GM12878 (cell line): ENCODE results near the gene COQ10B. TPM values are rescaled to one million over a fixed set of nuclear protein-coding genes. Genes with fewer than 3 reads are reported as not detected.

ENCODE experiments used
- ATAC-seq: fragments of 200-7000 bp; cut with Tn5 transposase; 3 replicates; pipeline ENCODE4 v1.9.1; 2020; ENCODE audit warnings: mild to moderate bottlenecking, moderate library complexity
- BruUV-seq: library from RNA; stranded (reverse); fragments of 400-500 nt; replicated peaks from 2 replicates; lab custom pipeline; 2021; lab: Mats Ljungman, UMichigan
- CTCF ChIA-PET: fragments of 300-600 bp; sonication (Branson Sonifier 250); formaldehyde crosslinking; extraction: SDS; loops from one replicate; lab custom pipeline; 2021; ENCODE audit warnings: inconsistent platforms; lab: Yijun Ruan, JAX
- POLR2A ChIA-PET: fragments of 350-600 bp; formaldehyde crosslinking; extraction: SDS; loops from one replicate; lab custom pipeline; 2021; ENCODE audit warnings: inconsistent platforms; lab: Charles Lee
- RAD21 ChIA-PET: fragments of 300-600 bp; sonication (Branson Sonifier 250); formaldehyde crosslinking; loops from one replicate; lab custom pipeline; 2023; ENCODE audit warnings: antibody characterized with exemption; ENCODE audit not compliant: unreplicated experiment; lab: Charles Lee
- SMC1A ChIA-PET: fragments of 300-600 bp; sonication (Branson Sonifier 250); formaldehyde crosslinking; loops from one replicate; lab custom pipeline; 2023; ENCODE audit not compliant: unreplicated experiment, uncharacterized antibody; lab: Charles Lee
- DNase-seq: peaks from one replicate; pipeline ENCODE4 v3.0.0-alpha.2; 2011; ENCODE audit warnings: low read depth, low spot score
- FAIRE-seq: peaks from 3 replicates; lab custom pipeline; 2011; peaks lifted over from hg19 to GRCh38; lab: Jason Lieb, UNC
- H2AFZ ChIP-seq: 2 replicates; pipeline ENCODE4 v1.6.0; 2011; ENCODE audit warnings: low read depth, low read length, control low read depth; ENCODE audit not compliant: control insufficient read depth
- H3K27ac ChIP-seq: 2 replicates; pipeline ENCODE4 v1.5.1; 2011; ENCODE audit warnings: control low read depth; ENCODE audit not compliant: control insufficient read depth, insufficient read depth
- H3K27me3 ChIP-seq, 2 experiments: replicated peaks in 1 of 2; 2 replicates each; pipeline versions ENCODE4 v1.6.0 to v1.6.1; 2011; ENCODE audit warnings: low read length in 1 of 2; ENCODE audit not compliant: control insufficient read depth in 2 of 2, insufficient read depth in 2 of 2
- H3K36me3 ChIP-seq, 2 experiments: 2 replicates each; pipeline ENCODE4 v1.5.1; 2011; ENCODE audit warnings: low read length in 1 of 2; ENCODE audit not compliant: control insufficient read depth in 2 of 2, insufficient read depth in 2 of 2
- H3K4me1 ChIP-seq: 2 replicates; pipeline ENCODE4 v1.6.1; 2011; ENCODE audit warnings: mild to moderate bottlenecking, low read length, moderate library complexity, mixed read lengths; ENCODE audit not compliant: control insufficient read depth, insufficient read depth
- H3K4me2 ChIP-seq: 2 replicates; pipeline ENCODE4 v1.6.0; 2011; ENCODE audit warnings: control low read depth; ENCODE audit not compliant: control insufficient read depth, insufficient read depth
- H3K4me3 ChIP-seq: fragments of 200-600 bp; sonication (generic); 2 replicates; pipeline ENCODE4 v1.5.1; 2016
- H3K79me2 ChIP-seq: 2 replicates; pipeline ENCODE4 v1.6.0; 2011; ENCODE audit warnings: low read length; ENCODE audit not compliant: control insufficient read depth, insufficient read depth
- H3K9ac ChIP-seq: 2 replicates; pipeline ENCODE4 v1.8.0; 2011; ENCODE audit warnings: low read length, control low read depth, mixed read lengths; ENCODE audit not compliant: control insufficient read depth, insufficient read depth
- H3K9me3 ChIP-seq: replicated peaks from 3 replicates; pipeline ENCODE4 v1.5.1; 2011; ENCODE audit warnings: mild to moderate bottlenecking, low read length; ENCODE audit not compliant: control insufficient read depth, insufficient read depth
- H4K20me1 ChIP-seq: 2 replicates; pipeline ENCODE4 v1.6.0; 2011; ENCODE audit not compliant: control insufficient read depth, insufficient read depth
- CBX3 ChIP-seq: fragments of 200-600 bp; sonication (generic); IDR thresholded peaks from 2 replicates; pipeline ENCODE4 v1.6.1; 2016; ENCODE audit warnings: low read depth, borderline replicate concordance
- CREM ChIP-seq: IDR thresholded peaks from 2 replicates; pipeline ENCODE4 v1.6.1; 2014; ENCODE audit warnings: antibody characterized with exemption, low read depth
- ESRRA ChIP-seq: IDR thresholded peaks from 2 replicates; pipeline ENCODE4 v1.6.1; 2012; ENCODE audit warnings: mild to moderate bottlenecking, low read length, improper control_type of control experiment
- MEF2A ChIP-seq: IDR thresholded peaks from 2 replicates; pipeline ENCODE4 v1.6.1; 2011; ENCODE audit warnings: low read depth, mild to moderate bottlenecking, low read length, moderate library complexity; ENCODE audit not compliant: insufficient read depth
- NFYB ChIP-seq: IDR thresholded peaks from 2 replicates; pipeline ENCODE4 v1.6.1; 2011; ENCODE audit warnings: low read depth, mild to moderate bottlenecking, low read length, improper control_type of control experiment, moderate library complexity; ENCODE audit not compliant: insufficient read depth
- RB1 ChIP-seq: fragments of 450-650 bp; formaldehyde crosslinking; IDR thresholded peaks from 2 replicates; pipeline ENCODE4 v1.6.1; 2017; ENCODE audit warnings: mild to moderate bottlenecking, borderline replicate concordance
- RUNX3 ChIP-seq: IDR thresholded peaks from 2 replicates; pipeline ENCODE4 v1.6.1; 2012; ENCODE audit warnings: low read length, inconsistent platforms
- ZBTB4 ChIP-seq: fragments of 450-650 bp; formaldehyde crosslinking; IDR thresholded peaks from 2 replicates; pipeline ENCODE4 v1.4.0; 2022; ENCODE audit warnings: mild to moderate bottlenecking, moderate library complexity
- whole genome bisulfite sequencing: methylation state at CpG from one replicate; pipeline ENCODE4 v1.1.6; 2016; ENCODE audit warnings: low lambda C conversion rate; ENCODE audit not compliant: insufficient replicate concordance, insufficient coverage; ENCODE audit errors: missing lambda C conversion rate; 5-methylcytosine and 5-hydroxymethylcytosine counted together
- in situ Hi-C: fragments of 300-500 bp; cut with MboI; formaldehyde crosslinking; loops from 9 replicates; pipeline ENCODE4 v1.14.3; 2018; ENCODE audit warnings: mixed read lengths
- intact Hi-C: fragments of 100-400 bp; cut with micrococcal nuclease; formaldehyde crosslinking; loops from one replicate; pipeline ENCODE4 v1.14.2; 2022; ENCODE audit not compliant: unreplicated experiment
- polyA plus RNA-seq, 11 experiments: library from polyadenylated mRNA; depleted of rRNA in 4 of 11; unstranded in 6 of 11; stranded (reverse) in 5 of 11; fragments of >200 nt; fragmentation: Nextera tagmentation in 4 of 11; fragmentation: Illumina TruSeq in 1 of 11; extraction: Ambion mirVana in 4 of 11; extraction: Trizol in 1 of 11; gene quantifications; 1 replicate in 1 of 11; 2 replicates in 10 of 11; pipeline versions ENCODE4 v1.2.1 to v1.2.3, GENCODE V29; 2011 to 2016; ENCODE audit warnings: inconsistent platforms in 2 of 11, missing spikeins in 2 of 11, low read depth in 1 of 11
- total RNA-seq, 4 experiments: library from RNA; depleted of rRNA in 3 of 4; stranded (reverse); fragments of >200 nt in 3 of 4; fragmentation: Illumina TruSeq in 1 of 4; extraction: Trizol in 1 of 4; gene quantifications; 2 replicates each; pipeline versions ENCODE4 v1.2.1 to v1.2.3, GENCODE V29; 2013 to 2021
- TF ChIP-seq, protein P1 (sequence below): IDR thresholded peaks from 2 replicates; pipeline ENCODE4 v1.6.1; 2011; ENCODE audit warnings: mild to moderate bottlenecking, low read depth, low read length, moderate library complexity; ENCODE audit not compliant: insufficient replicate concordance

The COQ10B gene
- total and polyA plus RNA-seq, 10 of the 15 experiments (the other 5 are each of a cell fraction or from before 2014, with no cell fraction given), result 3.6 to 23.2 (median 13.2) TPM

- H4K20me1 ChIP-seq, result no peaks in the 10 kb centered on the region
- no peak overlapping the region for H2AFZ ChIP-seq
- H3K4me1 ChIP-seq, result no peaks in the 10 kb centered on the region
- H3K79me2 ChIP-seq, result no peaks in the 10 kb centered on the region
- H3K27me3 ChIP-seq, result no peaks in the 10 kb centered on the region
- BruUV-seq, result no TSS peak
- ChIA-PET CTCF (interaction anchor here (1.2 kb wide), 1 partner anchor 670 kb away, joined by 4 read pairs; no protein-coding TSS in a partner anchor), SMC1A (interaction anchor here (1.6 kb wide), 1 partner anchor 10 kb away, joined by 5 read pairs; the partner anchor contains the start of gene SF3B1), POLR2A (interaction anchor here (1.2 kb wide), 1 partner anchor 9 kb away, joined by 8 read pairs; no protein-coding TSS in a partner anchor), RAD21 (no interaction called here)
- H3K9ac ChIP-seq, result no peak overlapping the region
- no peaks in the 10 kb centered on the region for H3K36me3 ChIP-seq
- WGBS, result 43% methylated on average over 1 of the region's 1 CpG
- TF ChIP-seq CBX3, result no peak
- no peak for TF ChIP-seq NFYB
- TF ChIP-seq, protein P1, sequence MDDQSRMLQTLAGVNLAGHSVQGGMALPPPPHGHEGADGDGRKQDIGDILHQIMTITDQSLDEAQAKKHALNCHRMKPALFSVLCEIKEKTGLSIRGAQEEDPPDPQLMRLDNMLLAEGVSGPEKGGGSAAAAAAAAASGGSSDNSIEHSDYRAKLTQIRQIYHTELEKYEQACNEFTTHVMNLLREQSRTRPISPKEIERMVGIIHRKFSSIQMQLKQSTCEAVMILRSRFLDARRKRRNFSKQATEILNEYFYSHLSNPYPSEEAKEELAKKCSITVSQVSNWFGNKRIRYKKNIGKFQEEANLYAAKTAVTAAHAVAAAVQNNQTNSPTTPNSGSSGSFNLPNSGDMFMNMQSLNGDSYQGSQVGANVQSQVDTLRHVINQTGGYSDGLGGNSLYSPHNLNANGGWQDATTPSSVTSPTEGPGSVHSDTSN, result no peak
- no peak for TF ChIP-seq CREM
- no peaks in the 10 kb centered on the region; the same call in 2 of the 3 replicates for H3K9me3 ChIP-seq
- intact Hi-C loops (no loop called here), in situ Hi-C loops (no loop called here)
- no peak overlapping the region for H3K4me3 ChIP-seq
- no peak for DNase-seq
- FAIRE-seq, result no peak
- no peak overlapping the region for H3K4me2 ChIP-seq
- ATAC-seq, result no peak
- H3K27ac ChIP-seq, result no peak overlapping the region
Measured at GRCh38 chr2:197445746-197446145, 7.6 kb upstream of the COQ10B start.

- no TSS peak for BruUV-seq
- RAD21 ChIA-PET, result no interaction called here
- Histone ChIP-seq H3K79me2 (no peaks in the 10 kb centered on the region), H2AFZ (no peak overlapping the region), H3K9me3 (no peaks in the 10 kb centered on the region; the same call in 2 of the 3 replicates), H3K27ac (no peak overlapping the region), H3K4me2 (no peak overlapping the region), H3K4me1 (no peaks in the 10 kb centered on the region), H4K20me1 (no peaks in the 10 kb centered on the region), H3K27me3 (no peaks in the 10 kb centered on the region), H3K4me3 (no peak overlapping the region), H3K9ac (no peak overlapping the region), H3K36me3 (no peaks in the 10 kb centered on the region)
- in situ Hi-C loops, result no loop called here
- CTCF ChIA-PET, result no interaction called here
- FAIRE-seq (no peak), ATAC-seq (no peak), DNase-seq (no peak)
- POLR2A ChIA-PET, result interaction anchor here (1.2 kb wide), 1 partner anchor 10 kb away, joined by 8 read pairs; no protein-coding TSS in a partner anchor
- intact Hi-C loops, result no loop called here
- SMC1A ChIA-PET, result no interaction called here
- TF ChIP-seq RUNX3 (no peak), ESRRA (no peak), MEF2A (no peak), ZBTB4 (no peak), RB1 (no peak)
Measured at GRCh38 chr2:197446844-197447243, 6.5 kb upstream of the COQ10B start.
